Stimulated activated CD4-positive, alpha-beta T cell treated with anti-CD3 and anti-CD28 coated beads, Interleukin-15, amount 100 ng/mL, for 48 hours (primary cell): ENCODE measurements around the gene IRF5.
"Not testable (repeated sequence)": the region's sequence is repeated elsewhere in the genome, so short reads cannot be mapped to it uniquely, and the experiment has no call there.

ENCODE experiments used
- DNase-seq, 2 donors: peaks; one replicate each; pipeline ENCODE4 v3.0.0-alpha.2; 2020; ENCODE audit warnings: low read depth in 2 of 2

The IRF5 gene

GRCh38 chr7:128959296-128959695 lies 21.6 kb downstream of the IRF5 start:
- DNase-seq: no peak

- no peak for DNase-seq
Measured at GRCh38 chr7:128961030-128961659, 23.4 kb downstream of the IRF5 start.

- DNase-seq: no peak
Measured at GRCh38 chr7:128962899-128963298, 25.2 kb downstream of the IRF5 start.

- DNase-seq: peak in 1 of 2 donors; percentile 33
Measured at GRCh38 chr7:128963327-128963757, 25.6 kb downstream of the IRF5 start.

GRCh38 chr7:128968624-128969023 lies 30.9 kb downstream of the IRF5 start:
- DNase-seq: no peak

- no peak for DNase-seq
Measured at GRCh38 chr7:128974241-128974934, 36.7 kb downstream of the IRF5 start.

GRCh38 chr7:128982105-128982504 lies 44.4 kb downstream of the IRF5 start:
- no peak for DNase-seq

GRCh38 chr7:128985660-128986059 lies 47.9 kb downstream of the IRF5 start:
- no peak for DNase-seq

- DNase-seq: no peak
Measured at GRCh38 chr7:128986609-128987008, 48.9 kb downstream of the IRF5 start.

- DNase-seq: no peak
Measured at GRCh38 chr7:128988372-128988771, 50.6 kb downstream of the IRF5 start.

GRCh38 chr7:128989961-128990360 lies 52.2 kb downstream of the IRF5 start:
- no peak for DNase-seq

- DNase-seq: no peak
Measured at GRCh38 chr7:128993419-128993818, 55.7 kb downstream of the IRF5 start.

GRCh38 chr7:128994560-128994959 lies 56.8 kb downstream of the IRF5 start:
- DNase-seq: not testable (repeated sequence)

GRCh38 chr7:128997181-128997580 lies 59.5 kb downstream of the IRF5 start:
- no peak for DNase-seq
